HL-60 (cell line): Measurements from ENCODE around the gene UTF1.

Experiments used
- CTCF ChIP-seq: IDR thresholded peaks from one replicate; pipeline ENCODE4 v1.5.1; 2011; ENCODE audit warnings: low read length, control low read depth, inconsistent platforms; ENCODE audit not compliant: insufficient read depth
- POLR2AphosphoS5 ChIP-seq: IDR thresholded peaks from 2 replicates; pipeline ENCODE4 v1.6.1; 2012; ENCODE audit warnings: low read depth

GRCh38 chr10:133209117-133209516 is 20.9 kb upstream of the UTF1 start:
- no peak for TF ChIP-seq POLR2AphosphoS5
- no peak for TF ChIP-seq CTCF
